Right hindlimb (tissue), 1 donor: Measurements from ENCODE around the gene TPSB2.
"Not testable (repeated sequence)": the region's sequence is repeated elsewhere in the genome, so short reads cannot be mapped to it uniquely, and the experiment has no call there.

Experiments
- DNase-seq: peaks from one replicate; pipeline ENCODE4 v3.0.0-alpha.2; 2018

Gene TPSB2

DNA sequence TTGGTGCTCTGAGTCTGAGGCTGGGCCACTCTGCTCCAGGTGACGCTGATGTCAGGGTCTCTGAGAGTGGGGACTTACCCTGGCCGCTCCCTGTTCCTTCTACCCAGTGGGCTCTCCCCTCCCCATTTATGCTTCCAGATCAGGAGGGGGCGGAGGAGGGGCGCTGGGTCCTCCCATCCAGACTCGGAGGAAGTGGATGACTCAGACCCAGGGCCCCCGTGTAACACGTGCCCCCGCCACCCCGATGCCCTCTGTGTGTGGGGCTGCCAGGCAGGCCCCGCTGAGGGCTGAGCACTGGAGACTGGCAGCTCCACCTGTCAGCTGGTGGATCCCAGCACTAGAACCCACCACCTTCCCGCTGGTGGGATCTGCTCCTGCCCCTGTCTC is at the start of gene TPSB2:
Gene TPSB2, minus strand, starts transcription at position 101 of the 387 bp plus-strand sequence. CDS start 233 bp downstream, outside the sequence.
- not testable (repeated sequence) for DNase-seq

DNA sequence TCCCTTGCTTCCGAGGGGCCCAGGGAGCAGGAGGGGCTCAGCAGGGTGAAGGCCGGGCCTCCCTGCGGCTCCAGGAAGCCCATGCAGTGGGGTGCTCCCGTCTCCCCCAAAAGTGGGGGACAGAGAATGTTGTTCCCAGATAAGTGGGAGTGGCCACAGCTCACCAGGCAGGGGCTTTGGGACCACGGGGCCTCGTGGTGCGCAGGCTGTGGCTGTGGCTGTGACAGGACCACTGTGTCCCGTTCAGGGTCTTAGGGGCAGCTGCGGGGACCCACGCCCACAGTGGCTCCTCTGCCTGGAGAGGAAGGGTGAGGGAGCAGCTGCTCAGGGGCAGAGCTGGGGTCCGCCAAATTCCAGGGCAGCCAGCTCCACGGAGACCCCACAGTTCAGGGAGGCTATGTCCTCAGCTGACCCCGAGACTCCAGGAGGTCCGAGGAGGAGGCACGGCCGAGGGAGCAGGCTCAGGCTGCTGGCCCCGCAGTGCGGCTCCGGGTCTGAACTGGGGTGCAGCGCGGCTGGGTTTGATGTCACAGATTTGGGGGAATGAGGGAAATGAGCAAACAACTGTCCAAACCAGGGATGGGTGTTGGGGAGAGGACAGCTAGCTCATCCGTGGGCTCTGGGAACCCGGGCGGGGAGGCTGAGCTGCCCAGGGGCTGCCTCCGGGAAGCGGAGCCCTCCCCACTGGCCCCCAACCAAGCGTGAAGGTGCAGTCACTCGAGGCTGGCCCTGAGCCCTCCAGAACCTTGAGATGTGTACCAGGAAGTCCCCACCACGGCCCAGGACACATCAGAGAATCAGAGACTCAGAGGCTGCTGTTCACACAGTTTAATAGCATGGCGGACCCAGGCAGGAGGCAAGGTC is 49.3 kb upstream of the TPSB2 start:
- DNase-seq = no peak

DNA sequence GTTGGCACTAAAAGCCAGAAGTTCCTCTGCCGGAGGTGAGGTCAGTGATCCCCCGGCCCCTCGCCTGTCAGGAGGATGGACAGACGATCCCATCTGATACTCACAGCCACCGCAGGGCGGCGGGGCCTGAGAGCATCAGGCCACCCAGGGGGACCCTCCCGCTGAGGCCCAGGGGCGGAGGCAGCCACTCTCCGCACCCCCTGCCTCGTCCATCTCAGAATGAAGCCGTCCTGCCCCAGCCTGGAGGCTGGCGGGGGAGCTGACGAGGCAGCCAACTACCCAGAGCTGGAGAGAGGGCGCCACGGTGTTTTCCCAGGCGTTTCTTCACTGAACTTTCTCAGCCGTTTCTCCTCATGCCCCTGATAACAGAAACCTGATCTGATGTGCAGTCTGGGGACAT is 48.5 kb upstream of the TPSB2 start:
- DNase-seq = no peak

DNA sequence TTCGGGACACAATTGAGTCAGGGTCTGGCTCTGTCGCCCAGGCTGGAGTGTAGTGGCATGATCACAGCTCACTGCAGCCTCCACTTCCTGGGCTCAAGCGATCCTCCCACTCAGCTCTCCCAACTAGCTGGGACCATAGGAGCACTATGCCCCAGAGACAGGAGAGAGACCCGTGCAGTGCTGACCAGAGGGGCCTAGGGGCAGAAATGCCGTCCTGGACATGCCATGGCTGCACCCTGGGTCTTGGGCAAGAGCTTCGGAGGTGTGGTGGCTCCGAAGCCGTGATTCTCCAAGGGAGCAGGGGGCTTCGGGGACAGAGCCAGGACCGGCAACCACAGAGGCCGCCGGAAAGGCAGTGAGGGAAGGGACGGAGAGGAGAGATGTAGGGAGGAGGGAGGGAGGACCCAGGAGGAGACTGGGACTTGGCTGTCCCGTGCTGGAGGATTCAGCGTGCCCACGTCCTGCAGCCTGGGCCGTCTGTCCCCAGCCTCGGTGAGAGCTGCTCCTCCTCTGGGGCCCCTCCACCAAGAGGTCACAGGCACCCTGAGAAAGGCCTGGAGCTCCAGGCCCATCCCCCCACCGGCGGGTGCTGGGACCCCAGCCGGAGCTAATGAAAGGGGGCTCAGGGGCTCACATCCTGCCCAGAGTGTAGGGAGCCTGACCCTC is 47.8 kb upstream of the TPSB2 start:
- no peak for DNase-seq

DNA sequence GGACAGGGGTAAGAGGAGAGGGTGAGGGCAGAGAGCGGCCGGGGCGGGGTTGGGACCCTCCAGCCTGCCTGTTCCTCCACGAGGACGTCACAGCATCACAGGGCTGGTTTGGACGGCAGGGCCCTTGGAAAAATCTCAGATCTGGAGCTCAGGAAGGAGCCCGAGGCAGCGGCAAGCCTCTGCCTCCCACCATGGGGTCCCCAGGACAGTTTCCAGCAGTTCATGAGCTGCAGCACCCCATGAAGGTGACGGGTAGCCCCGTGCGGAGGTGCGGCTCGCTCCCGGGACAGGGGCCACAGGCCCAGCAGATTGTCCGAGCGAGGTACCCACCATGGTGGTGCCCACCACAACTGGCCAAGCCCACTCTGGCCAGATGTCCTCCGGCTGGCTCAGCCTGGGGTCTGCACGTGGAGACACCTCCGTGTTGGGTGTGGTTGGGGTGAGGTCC is 47.2 kb upstream of the TPSB2 start:
- no peak for DNase-seq

DNA sequence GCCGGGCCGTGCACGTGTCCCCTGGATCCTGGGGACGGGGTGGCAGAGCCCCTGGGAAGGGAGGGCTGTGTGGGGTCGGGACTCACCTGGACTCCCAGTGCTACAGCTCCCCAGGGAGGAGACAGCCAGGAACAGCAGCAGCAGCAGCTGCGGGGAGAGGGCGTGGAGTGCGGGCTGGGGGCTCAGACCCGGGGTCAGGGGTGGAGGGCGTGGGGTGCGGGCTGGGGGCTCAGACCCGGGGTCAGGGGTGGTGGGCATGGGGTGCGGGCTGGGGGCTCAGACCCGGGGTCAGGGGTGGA is 46.5 kb upstream of the TPSB2 start:
- DNase-seq = no peak

DNA sequence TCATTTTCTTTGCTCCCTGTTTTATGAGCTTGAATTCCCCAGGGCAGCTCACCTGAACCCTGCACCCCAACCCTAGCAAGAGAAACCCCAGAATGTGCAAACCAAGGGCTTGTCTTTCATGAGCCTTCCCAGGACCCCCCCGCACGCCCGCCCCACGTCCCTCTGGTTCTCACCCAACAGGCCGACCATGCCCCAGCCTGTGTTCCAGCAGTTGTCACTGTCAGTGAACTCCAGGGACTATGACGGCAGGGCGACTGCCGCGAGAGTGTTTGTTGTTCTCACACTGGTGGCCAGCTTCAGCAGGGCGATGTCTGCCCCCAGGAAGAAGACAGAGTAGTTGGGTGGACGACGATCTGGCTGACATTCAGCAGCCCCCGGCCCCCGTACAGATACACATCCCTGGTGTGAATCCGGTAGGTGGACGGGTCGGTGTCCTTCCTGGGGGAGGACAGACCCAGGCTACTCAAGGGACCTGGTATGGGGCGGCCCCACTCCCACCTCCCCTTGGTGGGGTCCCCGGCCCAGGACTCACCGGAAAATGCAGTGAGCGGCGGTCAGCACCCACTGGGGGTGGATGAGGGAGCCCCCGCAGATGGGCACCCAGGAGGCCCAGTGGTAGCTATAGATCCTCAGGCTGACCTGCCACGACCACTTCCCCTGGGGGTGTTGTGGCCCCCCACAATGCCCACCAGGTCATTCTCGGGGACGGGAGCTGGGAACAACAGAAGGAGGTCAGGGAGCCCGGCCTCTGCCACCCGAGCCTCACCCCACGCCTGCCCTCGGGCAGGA is 46.0 kb upstream of the TPSB2 start:
- no peak for DNase-seq

DNA sequence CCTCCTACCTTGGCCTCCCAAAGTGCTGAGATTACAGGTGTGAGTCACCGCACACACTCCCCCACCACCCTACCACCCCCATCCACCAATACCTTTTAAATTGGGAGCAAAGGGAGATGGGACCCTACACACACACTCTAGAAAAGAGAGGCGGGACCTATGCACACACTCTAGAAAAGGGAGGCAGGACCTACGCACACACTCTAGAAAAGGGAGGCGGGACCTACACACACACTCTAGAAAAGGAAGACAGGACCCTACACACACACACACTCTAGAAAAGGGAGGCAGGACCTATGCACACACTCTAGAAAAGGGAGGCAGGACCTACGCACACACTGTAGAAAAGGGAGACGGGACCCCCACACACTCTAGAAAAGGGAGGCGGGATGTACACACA is 44.8 kb upstream of the TPSB2 start:
- DNase-seq = no peak

DNA sequence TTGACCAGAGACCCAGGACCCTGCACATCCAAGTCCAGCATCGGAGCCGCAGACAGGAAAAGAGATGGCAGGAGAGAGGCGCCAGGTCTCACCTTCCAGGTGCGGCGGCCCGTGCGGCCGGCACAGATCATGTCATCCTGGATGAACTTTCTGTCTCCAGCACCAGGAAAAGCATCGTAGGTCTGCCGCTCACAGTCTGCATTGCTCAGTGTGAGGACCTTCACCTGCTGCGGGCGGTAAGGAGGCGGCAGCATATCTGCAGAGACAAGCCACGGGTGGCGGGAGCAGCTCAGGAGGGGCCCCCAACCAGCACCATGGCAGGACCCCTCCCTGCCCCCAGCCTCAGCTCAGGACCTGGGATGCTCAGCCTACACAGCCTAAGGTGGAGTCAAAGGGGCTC is 43.8 kb upstream of the TPSB2 start:
- no peak for DNase-seq

DNA sequence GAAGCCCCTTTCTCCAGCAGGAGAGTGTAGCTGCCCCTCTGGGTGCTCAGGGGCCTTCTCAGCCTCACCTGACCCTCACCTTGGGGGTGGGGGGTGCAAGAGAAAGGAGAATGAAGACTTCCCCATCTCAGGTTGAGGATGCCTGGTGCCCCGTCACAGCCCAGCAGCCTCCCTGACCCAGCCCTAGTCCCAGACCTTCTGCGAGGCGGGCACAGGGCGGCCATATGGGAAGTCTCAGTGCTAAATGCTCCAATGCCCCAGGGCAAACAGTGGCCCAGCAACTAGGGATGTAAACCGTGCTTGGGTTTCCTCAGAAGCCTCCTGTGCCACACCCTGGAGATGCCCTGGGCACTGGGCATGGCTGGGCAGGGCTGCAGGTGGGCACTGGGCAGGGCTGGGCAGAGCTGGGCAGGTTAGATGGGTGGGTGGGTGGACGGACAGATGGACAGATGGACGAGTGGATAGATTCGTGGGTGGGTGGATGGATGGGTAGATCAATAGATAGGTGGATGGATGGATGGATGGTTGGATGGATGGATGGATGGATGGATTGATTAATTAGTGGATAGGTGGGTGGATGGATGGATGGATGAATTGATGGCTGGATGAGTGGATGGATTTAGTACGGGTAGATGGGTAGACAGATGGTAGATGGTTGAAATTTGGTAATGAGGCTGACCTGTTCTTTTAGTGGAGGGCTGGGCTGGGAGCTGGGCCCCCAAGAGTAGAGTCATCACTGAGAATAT is 42.6 kb upstream of the TPSB2 start:
- no peak for DNase-seq

DNA sequence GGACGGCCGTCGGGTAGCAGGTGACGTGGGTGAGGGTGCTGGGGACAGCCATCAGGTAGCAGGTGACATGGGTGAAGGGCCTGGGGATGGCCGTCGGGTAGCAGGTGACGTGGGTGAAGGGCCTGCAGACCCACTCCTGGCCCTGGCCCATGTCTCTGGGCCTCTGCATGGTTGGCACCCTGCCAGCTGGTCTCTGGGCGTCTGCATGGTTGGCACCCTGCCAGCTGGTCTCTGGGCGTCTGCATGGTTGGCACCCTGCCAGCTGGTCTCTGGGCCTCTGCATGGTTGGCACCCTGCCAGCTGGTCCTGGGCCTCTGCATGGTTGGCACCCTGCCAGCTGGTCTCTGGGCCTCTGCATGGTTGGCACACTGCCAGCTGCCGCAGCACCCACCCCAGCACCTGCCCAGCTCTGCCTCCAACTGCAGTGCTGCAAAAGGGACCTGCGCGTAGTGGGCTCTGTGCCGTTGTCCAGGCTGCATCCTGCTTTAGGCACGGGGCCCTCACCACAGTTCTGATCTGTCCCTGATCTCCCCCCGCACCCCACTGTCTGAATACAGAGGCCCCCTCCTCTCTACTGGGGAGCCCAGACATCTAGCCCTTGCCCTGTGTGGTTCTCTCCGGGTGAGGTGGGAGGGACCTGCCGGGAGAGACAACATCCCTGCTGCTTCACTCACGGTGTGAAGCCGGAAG is 41.9 kb upstream of the TPSB2 start:
- peak; percentile 53 for DNase-seq

DNA sequence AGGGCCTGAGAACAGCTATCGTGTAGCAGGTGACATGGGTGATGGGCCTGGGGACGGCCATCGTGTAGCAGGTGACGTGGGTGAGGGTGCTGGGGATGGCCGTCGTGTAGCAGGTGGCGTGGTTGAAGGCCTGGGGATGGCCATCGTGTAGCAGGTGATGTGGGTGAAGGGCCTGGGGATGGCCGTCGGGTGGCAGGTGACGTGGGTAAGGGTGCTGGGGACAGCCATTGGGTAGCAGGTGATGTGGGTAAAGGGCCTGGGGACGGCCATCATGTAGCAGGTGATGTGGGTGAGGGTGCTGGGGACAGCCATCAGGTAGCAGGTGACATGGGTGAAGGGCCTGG is 41.4 kb upstream of the TPSB2 start:
- DNase-seq = no peak

DNA sequence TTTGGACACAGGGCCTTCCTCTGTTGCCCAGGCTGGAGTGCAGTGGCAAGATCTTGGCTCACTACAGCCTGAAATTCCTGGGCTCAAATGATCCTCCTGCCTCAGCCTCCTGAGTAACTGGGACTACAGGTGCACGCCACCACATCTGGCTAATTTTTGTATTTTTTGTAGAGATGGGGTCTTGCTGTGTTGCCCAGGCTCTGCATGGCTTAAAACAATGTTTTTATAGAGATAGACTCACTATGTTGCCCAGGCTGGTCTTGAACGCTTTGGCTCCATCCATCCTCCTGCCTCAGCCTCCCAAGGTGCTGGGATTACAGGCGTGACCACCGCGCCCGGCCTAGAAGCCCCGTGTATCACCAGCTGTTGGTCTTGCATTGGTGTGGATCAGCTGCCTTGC is 39.4 kb upstream of the TPSB2 start:
- DNase-seq = not testable (repeated sequence)

DNA sequence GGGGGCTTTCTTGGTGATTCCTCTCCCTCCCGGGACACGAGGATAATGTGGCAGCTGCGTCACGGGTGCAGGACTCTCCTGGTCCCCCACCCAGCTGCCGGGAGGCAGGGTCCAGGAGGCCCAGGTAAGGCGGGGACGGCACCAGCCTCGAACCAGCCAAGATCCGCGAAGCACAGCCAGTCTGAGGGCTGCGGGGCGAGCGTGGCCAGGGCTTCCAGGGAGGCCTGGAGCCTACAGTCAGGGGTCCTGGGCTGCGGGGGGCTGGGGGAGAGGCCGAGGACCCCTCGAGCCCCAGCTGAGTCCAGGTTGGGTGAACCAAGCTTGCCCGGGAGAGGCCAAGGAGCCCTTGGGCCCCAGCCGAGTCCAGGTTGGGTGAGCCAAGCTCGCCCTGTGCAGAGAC is 35.8 kb upstream of the TPSB2 start:
- DNase-seq = no peak

DNA sequence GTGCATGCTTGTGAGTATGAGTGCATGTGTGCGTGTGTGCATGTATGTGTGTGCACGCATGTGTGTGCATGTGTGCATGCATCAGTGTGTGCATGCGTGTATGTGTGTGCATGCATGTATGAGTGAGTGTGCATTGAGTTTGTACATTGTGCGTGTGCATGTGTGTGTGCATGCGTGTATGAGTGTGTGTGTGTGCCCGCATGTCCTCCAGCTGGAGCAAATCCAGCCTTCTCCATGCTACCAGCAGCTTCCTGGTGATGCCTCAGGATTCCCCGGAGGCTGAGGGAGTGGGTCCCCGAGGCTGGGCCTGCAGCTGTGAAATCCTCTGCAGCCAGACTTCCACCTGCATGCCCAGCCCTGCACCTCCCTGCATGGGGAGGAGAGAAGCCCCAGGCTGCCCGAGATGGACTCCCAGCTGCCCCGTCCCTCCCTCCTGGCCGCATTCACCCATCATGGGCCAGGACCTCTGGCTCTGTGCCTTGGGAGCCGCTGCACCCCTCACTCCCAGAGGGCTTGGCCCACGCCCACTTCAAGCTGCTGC is 35.2 kb upstream of the TPSB2 start:
- no peak for DNase-seq

DNA sequence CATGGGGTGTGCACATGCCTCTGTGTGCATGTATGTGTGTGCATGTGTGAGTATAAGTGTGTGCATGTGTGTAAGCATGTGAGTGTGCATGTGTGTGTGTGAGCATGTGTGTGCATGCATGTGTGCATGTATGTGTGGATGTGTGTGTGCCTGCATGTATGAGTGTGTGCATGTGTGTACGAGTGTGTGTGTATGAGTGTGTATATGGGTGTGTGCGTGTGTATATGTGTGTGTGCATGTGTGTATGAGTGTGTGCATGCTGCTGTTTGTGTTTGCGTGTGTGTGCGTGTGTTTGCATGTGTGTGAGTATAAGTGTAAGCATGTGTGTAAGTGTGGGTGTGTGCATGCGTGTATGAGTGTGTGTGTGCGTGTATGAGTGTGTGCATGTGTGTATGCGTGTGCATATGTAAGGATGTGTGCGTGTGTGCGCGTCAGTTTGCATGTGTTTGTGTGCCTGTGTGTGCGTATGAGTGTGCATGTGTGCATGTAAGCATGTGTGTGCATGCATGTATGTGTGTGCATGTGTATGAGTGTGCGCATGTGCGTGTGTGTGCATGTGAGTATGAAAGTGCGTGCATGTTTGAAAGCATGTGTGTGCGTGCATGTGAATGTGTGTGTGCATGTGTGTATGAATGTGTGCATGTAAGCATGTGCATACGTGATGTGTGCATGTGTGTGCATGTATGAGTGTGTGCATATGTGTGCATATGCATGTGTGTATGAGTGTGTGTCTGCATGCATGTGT is 34.5 kb upstream of the TPSB2 start:
- no peak for DNase-seq

DNA sequence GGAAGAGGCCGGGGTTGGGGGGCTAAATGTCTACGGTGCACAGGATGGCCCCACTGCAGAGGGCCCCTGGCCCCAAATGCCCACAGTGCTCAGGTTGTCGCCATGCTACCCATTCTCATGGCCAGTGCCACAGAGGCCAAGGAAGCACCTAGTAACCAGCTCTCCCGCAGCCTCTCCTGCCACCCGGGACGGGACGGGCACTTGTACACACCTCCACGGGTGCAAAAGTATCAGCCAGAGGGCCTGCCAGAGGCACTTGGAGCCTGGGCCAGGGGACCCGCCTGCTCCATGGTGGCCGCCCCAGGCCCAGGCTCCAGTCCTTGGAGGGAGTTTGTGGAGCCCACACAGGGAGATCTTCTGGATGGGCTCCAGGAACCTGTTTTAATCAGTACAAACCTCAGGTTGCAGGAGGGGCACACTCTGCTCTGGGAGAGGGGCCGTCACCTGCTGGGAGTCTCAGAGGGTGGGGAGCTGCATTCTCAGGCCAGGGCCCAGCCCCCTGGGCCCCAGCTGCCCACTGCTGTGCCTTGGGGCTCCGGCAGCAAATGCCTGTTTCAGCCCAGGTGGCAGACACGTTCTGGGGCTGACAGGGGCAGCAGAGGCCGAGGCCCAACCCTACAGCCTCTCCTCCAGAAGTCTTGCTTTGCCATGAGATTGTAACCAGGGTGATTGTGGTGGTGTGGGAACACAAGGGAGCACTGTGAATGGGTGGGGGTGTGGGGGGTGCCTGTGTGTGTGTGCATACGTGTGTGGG is 33.8 kb upstream of the TPSB2 start:
- no peak for DNase-seq

DNA sequence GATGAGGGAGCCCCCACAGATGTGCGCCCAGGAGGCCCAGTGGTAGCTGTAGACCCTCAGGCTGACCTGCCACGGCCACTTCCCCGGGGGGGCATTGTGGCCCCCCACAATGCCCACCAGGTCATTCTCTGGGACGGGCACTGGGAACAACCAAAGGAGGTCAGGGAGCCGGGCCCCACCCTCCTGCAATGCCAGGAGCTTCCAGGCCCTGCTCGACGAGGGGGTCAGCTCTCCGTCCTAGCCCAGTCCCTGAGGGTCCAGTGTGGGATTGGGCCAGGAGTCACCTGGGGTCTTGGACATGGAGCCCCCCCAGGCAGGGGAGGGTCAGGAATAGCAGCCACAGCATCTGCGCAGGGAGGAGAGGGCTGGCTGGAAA is 32.9 kb upstream of the TPSB2 start:
- no peak for DNase-seq

DNA sequence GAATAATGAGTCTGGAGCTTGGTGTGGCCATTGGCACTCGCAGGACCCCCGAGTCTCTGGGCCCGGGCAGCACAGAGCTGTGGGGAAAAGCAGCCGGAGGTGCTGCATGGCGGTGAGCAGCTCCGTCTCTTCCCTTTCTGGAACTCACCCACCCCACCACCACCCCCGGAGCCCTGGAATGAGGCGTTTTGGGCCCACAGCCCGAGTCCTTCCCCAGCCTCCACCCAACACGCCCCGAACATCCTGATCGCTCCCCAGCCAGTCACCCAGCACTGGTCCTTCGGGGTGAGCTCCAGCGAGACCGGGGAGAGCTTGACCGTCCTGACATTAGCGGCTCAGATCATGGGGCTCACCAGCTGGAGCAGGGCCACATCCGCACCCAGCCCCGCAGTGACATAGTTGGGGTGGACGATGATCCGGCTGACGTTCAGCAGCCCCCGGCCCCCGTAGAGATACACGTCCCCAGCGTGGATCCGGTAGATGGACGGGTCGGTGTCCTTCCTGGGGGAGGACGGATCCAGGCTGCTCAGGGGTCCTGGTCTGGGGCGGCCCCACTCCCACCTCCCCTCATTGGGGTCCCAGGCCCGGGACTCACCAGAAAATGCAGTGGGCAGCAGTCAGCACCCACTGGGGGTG is 32.3 kb upstream of the TPSB2 start:
- no peak for DNase-seq
